Left colon (tissue), 2 donors: ENCODE data around the gene SARDH. TPM values are rescaled to one million over a fixed set of nuclear protein-coding genes. Genes with fewer than 3 reads are reported as not detected.
"Not testable (repeated sequence)": the region's sequence is repeated elsewhere in the genome, so short reads cannot be mapped to it uniquely, and the experiment has no call there.

Experiments
- ATAC-seq: fragments of 200-7000 bp; cut with Tn5 transposase; one replicate; pipeline ENCODE4 v1.9.1; 2020; ENCODE audit warnings: mild to moderate bottlenecking, moderate library complexity
- DNase-seq, 2 donors: peaks; one replicate each; pipeline ENCODE4 v3.0.0-alpha.2; 2020
- intact Hi-C, 2 donors: fragments of 100-400 bp; cut with DNase I in 1 of 2; cut with micrococcal nuclease in 1 of 2; formaldehyde crosslinking; loops; one replicate each; pipeline versions ENCODE4 v1.11.2 to v1.14.0; 2022; cut with DNase I, micrococcal nuclease
- total RNA-seq, 2 donors: library from RNA; stranded (reverse); fragmentation: NEBNext Ultra II Directional; extraction: Animal tissue kit (Norgen Biotek cat#: 25700); gene quantifications; one replicate each; pipeline ENCODE4 v1.2.1, GENCODE V29; 2021
- donor health status: DM: no; HTN: no; CAD: no.
- donor health status: DM: yes; HTN: yes; CAD: no.

Gene SARDH
- total RNA-seq, 2 donors from 2014 or later: 0.40 to 0.92 TPM

DNA sequence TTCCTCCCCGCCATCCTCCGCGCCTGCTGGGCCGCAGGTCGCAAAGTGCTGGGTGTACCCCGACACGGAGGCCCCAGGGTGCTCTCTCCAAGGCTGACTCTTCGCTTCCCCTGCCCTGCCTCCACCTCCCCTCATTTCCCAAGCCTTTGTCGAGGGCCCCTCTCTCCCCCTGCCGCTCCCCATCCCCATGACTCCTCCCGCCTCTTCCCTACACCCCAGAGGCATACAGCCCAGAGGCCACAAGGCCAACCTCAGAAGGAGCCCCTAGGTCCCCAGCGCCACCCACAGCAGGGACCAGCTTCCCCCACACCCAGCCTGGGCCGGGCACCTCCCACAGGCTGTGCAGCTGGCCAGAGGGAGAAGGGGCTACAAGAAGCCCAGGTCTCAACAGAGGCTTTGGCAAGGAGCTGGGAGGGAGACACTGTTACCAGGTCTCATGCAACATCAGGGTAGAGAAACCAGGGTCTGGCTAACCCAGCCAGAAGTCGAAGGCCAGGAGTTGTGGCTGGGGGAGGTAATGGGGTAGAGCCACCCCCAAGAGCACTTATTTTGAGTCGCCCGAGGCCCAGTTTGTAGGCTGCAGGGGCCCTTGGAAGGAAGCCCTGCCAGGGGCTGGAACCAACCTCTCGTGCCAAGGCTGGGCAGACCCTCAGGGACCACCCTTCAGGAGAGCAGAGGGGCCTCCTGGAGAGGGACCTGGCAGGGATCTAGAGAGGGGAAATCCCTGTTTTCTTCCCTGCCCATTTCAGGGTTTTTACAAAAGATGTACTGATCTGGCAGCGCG, 24.5 kb upstream of the SARDH start:
- intact Hi-C loops: no loop called here
- peak in 1 of 2 donors; percentile 19 for DNase-seq

DNA sequence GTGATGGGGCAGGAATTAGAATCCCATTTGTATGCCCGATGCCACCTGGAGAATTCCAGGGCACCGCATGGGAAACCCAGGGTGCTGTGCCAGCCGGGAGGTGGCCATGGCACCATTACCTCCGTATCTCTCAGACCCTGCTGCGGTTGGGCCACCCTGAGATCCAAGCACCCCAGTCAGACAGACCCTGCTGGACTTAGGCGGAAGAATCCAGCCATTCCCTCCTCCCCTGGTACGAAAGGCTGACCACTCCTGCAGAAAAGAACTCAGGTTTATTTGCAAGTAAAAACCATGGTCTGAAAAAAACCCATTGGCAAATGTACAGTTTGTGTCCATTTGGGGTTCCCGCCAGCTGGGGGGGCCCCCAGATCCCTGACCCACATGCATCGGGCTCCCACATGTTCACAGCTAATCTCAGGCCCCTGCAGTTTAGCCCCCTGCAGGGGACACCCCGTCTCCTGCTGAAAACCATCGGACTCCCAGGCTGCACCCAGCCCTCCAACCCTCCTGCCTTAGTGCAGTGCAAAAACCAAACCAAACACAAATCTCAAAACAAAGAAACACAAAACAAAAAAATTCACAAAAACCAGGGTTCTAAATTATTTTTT, 23.6 kb upstream of the SARDH start:
- intact Hi-C loops: no loop called here
- ATAC-seq (no peak), DNase-seq (no peak)

More for the DNA sequence above, 24.5 kb upstream of the SARDH start:
- ATAC-seq: no peak

GRCh38 chr9:133760713-133761290, 22.6 kb upstream of the SARDH start:
- ATAC-seq: no peak
- DNase-seq: no peak
- intact Hi-C loops: no loop called here

- intact Hi-C loops: no loop called here
- no peak for DNase-seq
- ATAC-seq: no peak
Observed at GRCh38 chr9:133759946-133760345, 21.8 kb upstream of the SARDH start.

- peak; percentile 26 for ATAC-seq
- no peak for DNase-seq
- intact Hi-C loops: no loop called here
Observed at GRCh38 chr9:133759146-133759900, 21.2 kb upstream of the SARDH start.

DNA sequence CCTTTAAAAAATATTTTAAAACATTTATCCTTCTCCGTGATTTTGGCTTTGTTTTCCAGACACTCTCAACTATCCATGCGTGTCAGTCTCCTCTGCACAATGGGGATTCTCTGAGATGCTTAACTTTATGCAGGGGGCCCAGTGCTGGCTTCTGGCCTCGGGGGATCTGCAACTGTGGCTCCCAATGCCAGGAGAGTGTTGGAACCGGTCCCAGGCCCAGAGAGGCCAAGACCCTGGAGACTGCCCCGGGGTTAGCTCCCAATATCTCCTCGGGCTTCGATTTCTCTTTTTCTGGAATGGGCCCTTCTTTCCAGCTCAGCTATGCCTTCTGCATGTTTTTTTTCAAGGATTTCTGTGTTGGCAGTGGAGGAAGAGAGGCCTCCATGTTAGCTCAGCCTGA, 20.1 kb upstream of the SARDH start:
- ATAC-seq (no peak), DNase-seq (no peak)
- intact Hi-C loops: no loop called here

- DNase-seq (no peak), ATAC-seq (no peak)
- intact Hi-C loops: no loop called here
Observed at GRCh38 chr9:133754688-133755227, 16.6 kb upstream of the SARDH start.

DNA sequence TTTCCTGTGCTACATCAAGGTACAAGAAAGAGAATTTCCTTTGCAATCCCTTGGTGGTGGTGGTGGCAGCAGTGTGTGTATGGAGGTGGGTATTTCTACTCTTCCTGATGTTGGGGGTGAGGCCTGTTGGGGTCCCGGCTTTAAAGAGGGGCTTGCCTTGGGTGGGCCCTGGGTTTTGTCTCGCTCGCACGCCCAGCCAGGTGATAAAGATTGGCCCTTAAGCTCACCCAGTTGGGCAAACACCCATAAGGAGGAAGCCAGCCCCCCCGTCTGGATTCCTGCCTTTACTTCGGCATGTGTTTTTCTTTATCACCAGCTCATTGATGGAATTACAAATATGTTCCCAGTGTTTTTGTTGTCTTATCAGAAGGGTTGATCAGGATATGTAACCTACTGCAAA, 16.0 kb upstream of the SARDH start:
- ATAC-seq: no peak
- intact Hi-C loops: no loop called here
- no peak for DNase-seq

- ATAC-seq: no peak
- DNase-seq: no peak
- intact Hi-C loops: no loop called here
Observed at GRCh38 chr9:133752739-133753446, 14.7 kb upstream of the SARDH start.

DNA sequence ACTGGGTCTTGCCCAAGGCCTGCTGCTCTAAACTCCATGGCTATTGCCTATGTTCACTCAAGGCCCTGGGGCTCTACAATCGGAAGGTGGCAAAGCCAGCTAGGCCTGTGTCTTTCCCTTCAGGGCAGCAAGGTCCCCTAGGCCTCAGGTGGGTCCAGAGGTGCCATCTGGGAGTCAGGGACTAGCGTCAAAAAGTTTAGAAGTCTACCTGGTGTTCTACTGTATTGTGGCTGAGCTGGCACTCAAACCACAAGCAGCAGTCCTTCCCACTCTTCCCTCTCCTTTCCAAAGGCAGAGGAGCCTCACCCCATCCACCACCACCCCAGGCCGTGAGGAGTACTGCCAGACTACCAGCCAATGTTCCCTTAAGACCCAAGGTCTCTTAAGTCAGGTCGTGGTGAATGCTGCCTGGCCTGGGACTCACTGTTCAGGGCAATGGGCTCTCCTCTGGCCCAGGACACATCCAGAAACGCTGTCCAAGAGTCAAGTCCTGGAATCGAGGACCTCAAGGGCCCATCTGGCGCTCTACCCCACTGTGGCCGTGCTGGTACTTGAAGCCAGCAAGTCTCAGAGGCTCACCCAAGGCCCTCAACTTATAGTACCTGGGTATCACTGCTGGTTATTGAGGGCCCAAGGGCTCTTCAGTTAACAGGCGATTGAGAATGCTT, 13.0 kb upstream of the SARDH start:
- DNase-seq (no peak), ATAC-seq (no peak)
- intact Hi-C loops: no loop called here

DNA sequence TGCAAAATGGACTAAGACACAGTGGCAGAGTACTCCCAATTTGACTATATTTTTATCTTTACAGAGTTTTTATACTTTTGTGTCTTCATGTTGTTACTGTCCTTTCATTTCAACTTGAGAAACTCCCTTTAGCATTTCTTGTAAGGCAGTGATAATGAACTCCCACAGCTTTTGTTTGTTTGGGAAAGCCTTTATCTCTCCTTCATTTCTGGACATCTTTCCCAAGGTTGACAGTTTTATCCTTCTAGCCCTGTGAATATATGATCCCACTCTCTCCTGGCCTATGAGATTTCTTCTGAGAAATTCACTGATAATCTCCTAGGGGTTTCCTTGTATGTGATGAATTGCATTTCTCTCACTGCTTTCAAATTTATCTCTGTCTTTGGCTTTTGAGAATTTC, 9.2 kb upstream of the SARDH start:
- no peak for ATAC-seq
- intact Hi-C loops: no loop called here
- no peak for DNase-seq

- ATAC-seq, intact Hi-C loops, DNase-seq: not testable (repeated sequence)
Observed at GRCh38 chr9:133744528-133744927, 6.4 kb upstream of the SARDH start.

GRCh38 chr9:133742849-133743444, 4.8 kb upstream of the SARDH start:
- intact Hi-C loops: no loop called here
- peak; percentile 56 to 59 for DNase-seq
- peak; percentile 79 for ATAC-seq

DNA sequence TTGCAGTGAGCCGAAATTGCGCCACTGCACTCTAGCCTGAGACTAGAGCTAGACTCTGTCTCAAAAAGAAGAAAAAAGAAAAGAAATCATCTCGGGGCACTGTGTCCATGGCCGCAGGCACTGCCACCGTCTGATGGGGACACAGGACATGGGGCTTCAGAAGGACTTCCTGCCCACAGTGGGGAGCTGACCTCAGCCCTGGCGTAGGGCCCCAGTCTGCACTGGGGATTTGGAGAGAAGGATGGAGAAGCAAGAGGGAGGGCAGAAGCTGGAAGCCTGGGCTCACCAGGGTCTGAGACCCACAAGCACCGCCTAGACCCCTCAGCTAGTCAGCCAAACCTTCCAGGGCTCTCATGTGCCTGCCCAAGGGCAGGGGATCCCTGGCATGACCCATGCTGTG, 4.1 kb upstream of the SARDH start:
- no peak for DNase-seq
- no peak for ATAC-seq

GRCh38 chr9:133741716-133742115, 3.6 kb upstream of the SARDH start:
- ATAC-seq (no peak), DNase-seq (no peak)
- intact Hi-C loops: no loop called here

More for the DNA sequence above, 4.1 kb upstream of the SARDH start:
- intact Hi-C loops: no loop called here

GRCh38 chr9:133740911-133741310, 2.8 kb upstream of the SARDH start:
- intact Hi-C loops: no loop called here
- ATAC-seq (no peak), DNase-seq (no peak)

DNA sequence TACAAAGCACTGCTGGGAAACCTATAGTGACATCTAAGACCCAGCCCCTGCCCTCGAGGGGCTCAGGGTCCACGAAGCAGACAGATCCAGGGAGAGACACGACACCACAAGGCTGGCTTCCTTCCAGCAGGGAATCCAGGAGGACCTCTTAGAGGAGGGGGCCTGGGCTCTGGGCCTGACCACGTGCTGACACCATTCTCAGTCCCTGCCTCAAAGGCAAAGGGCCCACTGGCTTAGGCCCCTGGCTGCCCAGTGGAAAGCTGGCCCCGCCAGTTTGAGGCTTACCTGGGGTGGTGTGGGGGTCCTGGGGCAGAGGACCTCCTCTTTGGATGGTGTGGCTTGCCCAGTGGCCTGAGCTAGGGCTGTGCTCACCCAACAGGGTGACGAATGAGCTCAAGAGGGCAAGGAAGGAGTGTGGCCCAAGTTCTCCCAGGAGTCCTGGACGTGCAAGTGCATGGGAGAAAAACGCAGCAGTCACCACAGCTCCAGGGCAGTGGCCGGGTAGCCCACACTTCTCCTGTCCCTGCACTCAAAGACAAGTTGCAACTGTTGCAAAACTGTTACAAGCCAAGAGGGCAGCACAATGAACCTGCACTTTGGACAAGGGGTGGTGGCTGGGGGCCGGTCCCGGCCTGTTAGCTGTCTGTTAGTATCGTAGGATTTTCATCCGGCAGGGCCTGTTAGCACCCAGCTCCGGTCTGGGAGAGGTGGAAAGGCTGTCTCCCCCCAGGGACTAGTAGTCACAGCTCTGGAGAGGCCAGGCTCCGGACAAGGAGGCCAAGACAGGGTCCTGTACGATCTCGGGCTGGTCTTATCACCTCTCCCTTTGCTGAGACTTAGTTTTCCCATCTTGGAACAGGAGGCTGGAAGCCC, 1.5 kb upstream of the SARDH start:
- no peak for ATAC-seq
- DNase-seq: no peak
- intact Hi-C loops: no loop called here
